Spleen (tissue), 7 donors: Measurements from ENCODE around the gene PRODH2.

Experiments used
- POLR2A ChIP-seq, 3 donors: fragments of 450-650 bp; IDR thresholded peaks; one replicate each; pipeline ENCODE4 v1.5.1; 2017; ENCODE audit warnings: antibody characterized with exemption in 3 of 3, mild to moderate bottlenecking in 1 of 3
- POLR2AphosphoS5 ChIP-seq, 3 donors: sonication (generic); formaldehyde crosslinking; IDR thresholded peaks; one replicate each; pipeline ENCODE4 v1.5.1; 2017; ENCODE audit warnings: antibody characterized with exemption in 3 of 3
- TF ChIP-seq, protein P1 (sequence below), 11 experiments: fragments of 200-600 bp in 7 of 11; fragments of 450-650 bp in 4 of 11; sonication (generic) in 4 of 11; IDR thresholded peaks in 8 of 11; conservative IDR thresholded peaks in 3 of 11; 1 replicate in 7 of 11; 2 replicates in 4 of 11; pipeline versions ENCODE4 v1.4.0 to v1.8.0; 2016 to 2021; ENCODE audit warnings: antibody characterized with exemption in 11 of 11, inconsistent platforms in 4 of 11, mild to moderate bottlenecking in 1 of 11
- donor health status: DM: no; HTN: no; CAD: no; lungs with moderate emphysema.
- donor health status: DM: no; HTN: no; CAD: no.
- donor health status: DM: no; HTN: no; CAD: no.

DNA sequence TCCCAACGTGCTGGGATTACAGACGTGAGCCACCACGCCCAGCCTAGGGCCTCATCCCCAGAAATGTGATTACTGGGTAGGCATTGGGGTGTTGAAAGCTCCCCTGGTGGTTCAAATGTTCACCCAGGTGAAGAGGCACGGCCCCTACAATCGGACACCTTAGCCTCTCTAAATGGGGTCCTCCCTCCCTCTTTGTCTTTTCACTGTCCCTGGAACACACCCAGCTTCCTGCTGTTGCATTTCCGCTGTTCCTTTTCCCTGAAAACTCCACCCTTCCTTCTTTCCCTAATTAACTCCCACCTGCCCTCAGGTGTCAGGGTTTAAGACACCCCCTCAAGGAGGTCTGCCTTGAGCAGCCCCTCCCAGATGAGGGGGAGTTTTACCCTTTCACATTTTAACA, 3.6 kb upstream of the PRODH2 start:
- TF ChIP-seq, protein P1, sequence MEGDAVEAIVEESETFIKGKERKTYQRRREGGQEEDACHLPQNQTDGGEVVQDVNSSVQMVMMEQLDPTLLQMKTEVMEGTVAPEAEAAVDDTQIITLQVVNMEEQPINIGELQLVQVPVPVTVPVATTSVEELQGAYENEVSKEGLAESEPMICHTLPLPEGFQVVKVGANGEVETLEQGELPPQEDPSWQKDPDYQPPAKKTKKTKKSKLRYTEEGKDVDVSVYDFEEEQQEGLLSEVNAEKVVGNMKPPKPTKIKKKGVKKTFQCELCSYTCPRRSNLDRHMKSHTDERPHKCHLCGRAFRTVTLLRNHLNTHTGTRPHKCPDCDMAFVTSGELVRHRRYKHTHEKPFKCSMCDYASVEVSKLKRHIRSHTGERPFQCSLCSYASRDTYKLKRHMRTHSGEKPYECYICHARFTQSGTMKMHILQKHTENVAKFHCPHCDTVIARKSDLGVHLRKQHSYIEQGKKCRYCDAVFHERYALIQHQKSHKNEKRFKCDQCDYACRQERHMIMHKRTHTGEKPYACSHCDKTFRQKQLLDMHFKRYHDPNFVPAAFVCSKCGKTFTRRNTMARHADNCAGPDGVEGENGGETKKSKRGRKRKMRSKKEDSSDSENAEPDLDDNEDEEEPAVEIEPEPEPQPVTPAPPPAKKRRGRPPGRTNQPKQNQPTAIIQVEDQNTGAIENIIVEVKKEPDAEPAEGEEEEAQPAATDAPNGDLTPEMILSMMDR (IDR thresholded peaks at IDR 0.05 in 8 of 11, conservative IDR thresholded peaks at IDR 0.05 in 3 of 11), result no peak
- no peak for TF ChIP-seq POLR2A (IDR thresholded peaks at IDR 0.05)
- no peak for TF ChIP-seq POLR2AphosphoS5 (IDR thresholded peaks at IDR 0.05)
